ENCODE data around the gene STX12.
"Not testable (repeated sequence)": the region's sequence is repeated elsewhere in the genome, so short reads cannot be mapped to it uniquely, and the experiment has no call there.

The STX12 gene

DNA sequence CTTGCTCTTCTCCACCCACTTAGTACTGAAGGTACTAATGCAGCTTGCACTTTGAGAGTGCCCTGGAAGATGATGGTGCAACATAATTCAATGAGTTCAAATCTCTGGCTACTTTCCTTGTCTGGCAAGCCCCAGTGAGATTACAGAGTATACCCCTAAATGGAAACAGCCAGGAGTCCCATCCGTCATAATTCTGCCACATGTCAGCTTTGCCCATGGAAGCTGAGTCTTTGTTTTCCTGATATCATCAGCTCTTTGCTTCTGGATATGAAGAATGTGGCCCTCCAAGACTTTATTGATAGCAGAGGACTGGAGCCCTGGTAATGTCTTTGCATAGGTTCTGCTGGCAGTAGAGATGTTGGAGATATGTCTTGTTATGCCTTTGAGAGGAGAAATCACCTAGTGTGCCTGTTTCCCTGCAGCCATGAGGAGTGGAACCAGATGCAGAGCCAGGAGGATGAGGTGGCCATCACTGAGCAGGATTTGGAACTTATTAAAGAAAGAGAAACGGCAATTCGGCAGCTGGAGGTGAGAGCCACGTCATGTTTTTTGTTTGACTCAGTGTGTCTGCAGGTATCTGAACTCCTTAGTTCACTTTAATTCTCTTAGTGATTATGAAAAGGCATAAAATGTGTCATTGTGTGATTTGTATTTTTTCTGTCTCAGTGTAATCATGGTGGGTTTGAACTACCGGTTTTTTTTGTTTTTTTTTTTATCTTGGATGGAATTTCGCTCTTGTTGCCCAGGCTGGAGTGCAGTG is 38.9 kb downstream of the STX12 start:
- no peaks in the 10 kb centered on the region for H3K27me3 ChIP-seq
- no peaks in the 10 kb centered on the region; the same call in 1 of the 2 replicates for H3K4me1 ChIP-seq
- H3K4me3 ChIP-seq (ENCODE audit: low read depth, low read length), result no peak overlapping the region; the same call in 1 of the 2 replicates
- H3K9me3 ChIP-seq, result no peaks in the 10 kb centered on the region
- H3K36me3 ChIP-seq, result no peaks in the 10 kb centered on the region
- DNase-seq, result peak; percentile 70
- TF ChIP-seq CTCF (IDR thresholded peaks at IDR 0.05; ENCODE audit: low read depth, low read length), result no peak

GRCh38 chr1:27816921-27817630 is 44.1 kb downstream of the STX12 start:
- Histone ChIP-seq H3K4me3 (ENCODE audit: low read depth, low read length) (no peak overlapping the region), H3K9me3 (no peaks in the 10 kb centered on the region), H3K27me3 (no peaks in the 10 kb centered on the region), H3K4me1 (no peaks in the 10 kb centered on the region; the same call in 1 of the 2 replicates), H3K36me3 (no peaks in the 10 kb centered on the region)
- TF ChIP-seq CTCF (IDR thresholded peaks at IDR 0.05; ENCODE audit: low read depth, low read length), result no peak
- DNase-seq, result no peak

DNA sequence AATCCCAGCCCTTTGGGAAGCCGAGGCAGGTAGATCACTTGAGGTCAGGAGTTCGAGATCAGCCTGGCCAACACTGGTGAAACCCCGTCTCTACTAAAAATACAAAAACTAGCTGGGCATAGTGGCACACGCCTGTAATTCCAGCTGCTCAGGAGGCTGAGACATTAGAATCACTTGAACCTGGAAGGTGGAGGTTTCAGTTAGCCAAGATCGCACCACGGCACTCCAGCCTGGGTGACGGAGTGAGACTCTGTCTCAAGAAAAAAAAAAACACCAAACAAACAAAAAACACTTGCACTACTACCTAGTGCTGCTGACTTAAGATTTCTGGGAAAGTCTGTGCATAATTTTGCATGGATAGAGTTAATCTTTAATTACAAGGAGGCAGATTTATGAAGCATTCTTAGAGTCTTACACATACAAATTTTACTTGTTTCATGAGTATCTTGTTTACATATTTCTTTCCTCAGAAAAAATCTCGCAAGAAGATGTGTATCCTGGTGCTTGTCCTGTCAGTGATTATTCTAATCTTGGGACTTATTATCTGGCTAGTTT is 48.8 kb downstream of the STX12 start:
- no peak for DNase-seq

GRCh38 chr1:27823784-27824183 is 50.8 kb downstream of the STX12 start:
- Histone ChIP-seq H3K27me3 (no peaks in the 10 kb centered on the region), H3K36me3 (no peaks in the 10 kb centered on the region), H3K4me1 (no peaks in the 10 kb centered on the region), H3K9me3 (no peaks in the 10 kb centered on the region), H3K4me3 (ENCODE audit: low read depth, low read length) (no peak overlapping the region)
- DNase-seq, result no peak
- no peak for TF ChIP-seq CTCF (IDR thresholded peaks at IDR 0.05; ENCODE audit: low read depth, low read length)

More for the DNA sequence above, 48.8 kb downstream of the STX12 start:
- Histone ChIP-seq H3K4me1 (no peaks in the 10 kb centered on the region), H3K4me3 (ENCODE audit: low read depth, low read length) (no peak overlapping the region), H3K27me3 (no peaks in the 10 kb centered on the region), H3K36me3 (no peaks in the 10 kb centered on the region), H3K9me3 (no peaks in the 10 kb centered on the region)
- TF ChIP-seq CTCF (IDR thresholded peaks at IDR 0.05; ENCODE audit: low read depth, low read length), result no peak

DNA sequence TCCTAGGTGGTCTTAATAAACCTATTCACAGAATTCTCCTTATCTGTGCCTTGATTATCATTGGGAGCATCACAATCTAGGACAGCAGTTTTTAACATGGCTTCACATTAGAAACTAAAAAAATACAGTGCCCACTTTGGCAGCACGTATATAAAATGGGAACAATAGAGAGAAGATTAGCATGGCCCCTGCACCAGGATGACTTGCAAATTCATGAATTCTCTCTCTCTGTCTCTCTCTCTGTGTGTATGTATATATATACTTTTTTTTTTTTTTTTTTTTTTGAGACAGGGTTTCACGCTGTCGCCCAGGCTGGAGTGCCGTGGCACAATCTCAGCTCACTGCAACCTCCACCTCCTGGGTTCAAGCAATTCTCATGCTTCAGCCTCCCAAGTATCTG is 51.4 kb downstream of the STX12 start:
- Histone ChIP-seq H3K9me3 (no peaks in the 10 kb centered on the region), H3K36me3 (no peaks in the 10 kb centered on the region), H3K4me1 (no peaks in the 10 kb centered on the region), H3K4me3 (ENCODE audit: low read depth, low read length) (no peak overlapping the region), H3K27me3 (no peaks in the 10 kb centered on the region)
- DNase-seq, result no peak
- TF ChIP-seq CTCF (IDR thresholded peaks at IDR 0.05; ENCODE audit: low read depth, low read length), result no peak

DNA sequence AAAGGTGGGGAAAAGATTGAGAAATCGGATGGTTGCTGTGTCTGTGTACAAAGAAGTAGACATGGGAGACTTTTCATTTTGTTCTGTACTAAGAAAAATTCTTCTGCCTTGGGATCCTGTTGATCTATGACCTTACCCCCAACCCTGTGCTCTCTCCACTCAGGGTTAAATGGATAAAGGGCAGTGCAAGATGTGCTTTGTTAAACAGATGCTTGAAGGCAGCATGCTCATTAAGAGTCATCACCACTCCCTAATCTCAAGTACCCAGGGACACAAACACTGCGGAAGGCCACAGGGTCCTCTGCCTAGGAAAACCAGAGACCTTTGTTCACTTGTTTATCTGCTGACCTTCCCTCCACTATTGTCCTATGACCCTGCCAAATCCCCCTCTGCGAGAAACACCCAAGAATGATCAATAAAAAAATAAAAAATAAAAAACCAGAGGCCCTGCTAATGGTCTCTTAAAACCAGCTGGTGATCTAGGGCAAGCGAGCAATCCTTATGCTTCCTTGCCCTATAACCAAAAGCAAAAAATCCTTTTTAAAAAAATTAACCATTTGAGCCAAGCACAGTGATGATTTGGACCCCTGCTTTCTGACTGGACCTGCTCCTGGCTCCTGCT is 56.4 kb downstream of the STX12 start:
- H3K36me3 ChIP-seq, result peaks cover 16% of the 10 kb centered on the region
- not testable (repeated sequence) for DNase-seq; H3K4me3 ChIP-seq (ENCODE audit: low read depth, low read length); H3K27me3 ChIP-seq; H3K9me3 ChIP-seq; H3K4me1 ChIP-seq
